Measurements from ENCODE around the gene DOHH.
"Not testable (repeated sequence)": the region's sequence is repeated elsewhere in the genome, so short reads cannot be mapped to it uniquely, and the experiment has no call there.

The DOHH gene

DNA sequence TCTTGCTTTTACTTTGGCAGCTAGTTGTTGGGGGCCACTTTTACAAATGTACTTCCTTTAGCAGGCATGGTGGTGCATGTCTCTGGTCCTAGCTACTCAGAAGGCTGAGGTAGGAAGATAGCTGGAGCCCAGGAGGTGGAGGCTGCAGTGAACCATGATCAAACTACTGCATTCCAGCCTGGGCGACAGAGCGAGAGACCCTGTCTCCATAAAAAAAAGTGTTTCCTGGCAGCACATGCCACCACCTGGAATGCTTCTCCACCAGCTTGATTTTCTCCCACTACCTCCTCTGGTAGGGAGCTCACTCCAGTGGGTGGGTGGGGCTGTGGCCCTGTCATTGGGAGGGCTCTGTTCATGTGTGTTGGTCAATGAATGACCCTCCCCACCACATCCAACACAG, 18.2 kb upstream of the DOHH start:
- no peak for DNase-seq

GRCh38 chr19:3518255-3518654, 17.8 kb upstream of the DOHH start:
- no peak for DNase-seq

GRCh38 chr19:3517638-3518037, 17.2 kb upstream of the DOHH start:
- no peak for DNase-seq

DNA sequence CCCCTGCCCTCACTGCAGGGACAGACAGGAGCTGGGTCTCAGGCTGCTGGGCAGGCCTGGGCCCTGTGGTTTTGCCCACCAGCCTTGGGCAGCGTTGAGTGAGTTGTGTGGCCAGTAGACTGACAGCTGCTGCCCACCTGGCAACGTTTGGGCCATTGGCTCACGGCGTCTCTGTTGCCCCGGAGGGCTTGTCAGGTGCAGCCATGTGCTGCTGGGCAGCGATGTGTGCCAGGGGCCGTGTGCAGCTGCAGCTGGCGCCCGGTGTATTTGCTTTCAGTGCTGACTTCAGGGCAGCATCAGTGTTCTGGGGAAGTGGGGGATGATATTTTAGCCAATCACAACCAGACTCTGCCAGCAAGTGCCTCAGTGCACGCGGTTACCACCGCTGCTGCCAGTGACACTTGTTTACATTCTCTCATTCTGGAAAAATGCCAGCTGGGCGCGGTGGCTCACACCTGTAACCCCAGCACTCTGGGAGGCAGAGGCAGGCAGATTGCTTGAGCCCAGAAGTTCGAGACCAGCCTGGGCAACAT, 16.3 kb upstream of the DOHH start:
- peak; percentile 43 for DNase-seq

DNA sequence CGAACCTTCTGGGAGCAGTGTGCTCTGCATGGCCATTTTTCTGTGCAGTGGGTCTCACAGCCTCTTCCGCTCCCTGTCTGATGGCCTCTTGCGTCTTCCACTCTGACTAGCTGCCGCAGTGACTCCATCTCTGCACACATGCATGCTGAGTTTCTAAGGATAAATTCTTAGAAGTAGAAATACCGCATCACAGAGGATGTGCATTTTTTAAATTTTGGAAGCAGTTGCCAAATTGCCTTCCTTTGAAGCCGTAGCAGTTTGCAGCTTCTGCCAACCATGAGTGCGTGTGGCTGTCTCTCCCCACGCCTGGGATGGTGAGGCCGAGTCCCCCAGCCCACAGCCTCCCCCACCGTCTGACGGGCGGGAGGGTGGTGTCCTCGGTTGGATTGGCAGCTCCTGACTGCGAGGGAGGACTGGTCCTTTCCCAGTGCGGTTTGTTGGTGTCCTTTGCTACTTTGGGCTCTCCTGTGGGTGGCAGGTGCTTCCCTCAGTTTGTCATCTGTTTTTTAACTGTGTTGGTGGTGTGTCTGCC, 15.5 kb upstream of the DOHH start:
- no peak for DNase-seq

DNA sequence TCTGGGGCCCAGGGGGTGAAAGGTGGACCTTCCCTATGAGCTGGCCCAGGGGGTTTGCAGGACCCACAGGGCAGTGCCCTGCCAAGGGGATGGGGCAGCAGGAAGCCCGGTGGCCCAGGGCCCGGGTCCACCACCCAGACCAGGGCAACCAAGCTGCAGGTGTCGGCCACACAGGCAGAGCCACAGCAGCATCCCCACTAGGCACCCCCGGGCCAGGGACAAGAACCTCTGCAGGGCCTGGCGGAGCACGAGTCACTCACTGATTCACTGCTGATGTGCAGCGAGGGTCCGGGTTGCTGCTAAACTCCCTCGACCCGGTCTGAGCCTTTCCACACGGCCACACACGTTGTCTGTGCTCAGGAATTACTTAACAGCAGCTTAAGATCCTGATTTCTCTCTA, 14.5 kb upstream of the DOHH start:
- no peak for DNase-seq

DNA sequence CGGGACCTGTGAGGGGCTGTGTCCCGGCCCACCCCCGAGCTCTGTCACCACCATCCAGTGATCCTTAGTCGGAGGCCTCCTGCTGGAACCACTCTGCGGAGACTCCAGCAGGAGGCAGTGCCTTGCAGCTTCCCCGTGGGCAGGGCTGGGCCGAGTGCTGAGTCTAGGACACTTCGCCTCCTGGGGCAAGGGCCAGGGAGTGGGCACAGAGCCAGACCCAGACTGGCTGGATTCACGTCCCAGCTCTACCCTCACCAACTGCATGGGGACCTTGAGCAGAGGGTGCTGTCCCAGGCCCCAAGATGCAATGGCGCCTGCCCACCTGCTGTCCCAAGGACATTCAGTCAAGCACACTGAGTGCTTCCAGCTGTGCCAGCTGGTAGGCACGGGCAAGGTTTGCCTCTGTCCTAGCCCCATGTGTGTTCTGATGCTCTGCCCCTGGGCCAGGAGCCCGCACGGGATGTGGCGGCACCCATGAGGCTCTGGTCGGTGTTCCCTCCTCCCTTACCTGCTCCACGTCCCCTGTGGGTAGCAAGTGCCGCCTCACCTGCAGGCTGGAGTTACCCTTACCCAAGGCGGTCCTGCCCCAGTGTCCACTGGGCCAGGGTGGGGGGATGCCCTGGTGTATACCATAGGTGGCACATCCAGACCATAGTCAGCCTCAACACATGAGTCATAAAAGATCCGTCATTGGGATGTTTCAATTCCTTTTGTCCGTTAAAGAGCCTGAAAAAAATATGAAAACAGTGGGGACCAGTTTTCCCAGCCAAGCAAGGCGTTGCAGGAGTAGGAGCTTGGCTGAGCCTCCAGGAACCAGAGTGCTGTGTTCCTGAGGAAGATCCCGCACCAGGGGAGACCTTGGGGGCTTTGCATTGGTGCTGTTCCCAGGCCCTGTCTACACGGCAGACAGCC, 13.0 kb upstream of the DOHH start:
- no peak for DNase-seq

DNA sequence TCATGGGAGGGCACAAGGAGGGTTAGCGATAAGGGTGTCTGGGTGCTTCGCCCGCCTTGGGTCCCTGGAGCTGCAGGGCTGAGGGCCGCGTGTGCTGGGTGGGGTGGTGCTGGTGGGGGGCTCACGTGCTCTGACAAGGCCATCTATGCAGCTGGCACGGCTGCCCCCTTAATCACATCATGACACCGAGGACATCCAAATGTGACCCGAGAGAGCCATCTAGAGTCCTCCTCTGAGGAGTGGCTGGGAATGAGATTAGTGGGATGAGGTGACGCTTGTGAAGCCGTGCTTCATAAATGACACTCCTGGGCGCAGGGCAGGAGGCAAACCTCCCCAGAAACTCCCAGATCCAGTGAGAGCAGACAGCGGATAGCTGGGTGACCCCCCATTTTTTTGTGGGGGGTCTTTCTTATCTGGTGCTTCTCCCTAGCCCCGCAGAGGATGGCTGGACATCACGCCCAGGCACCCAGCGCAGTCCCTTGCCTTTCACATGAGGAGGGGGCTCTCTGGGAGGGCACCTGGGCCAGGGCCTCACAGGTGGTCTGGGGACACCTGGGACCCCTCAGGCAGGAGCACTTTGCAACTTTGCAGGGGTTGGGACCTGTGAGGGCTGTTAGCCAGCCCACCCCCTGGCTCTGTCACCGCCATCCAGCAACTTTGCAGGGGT, 12.2 kb upstream of the DOHH start:
- DNase-seq, result no peak

GRCh38 chr19:3511506-3512251, 11.2 kb upstream of the DOHH start:
- no peak for DNase-seq

DNA sequence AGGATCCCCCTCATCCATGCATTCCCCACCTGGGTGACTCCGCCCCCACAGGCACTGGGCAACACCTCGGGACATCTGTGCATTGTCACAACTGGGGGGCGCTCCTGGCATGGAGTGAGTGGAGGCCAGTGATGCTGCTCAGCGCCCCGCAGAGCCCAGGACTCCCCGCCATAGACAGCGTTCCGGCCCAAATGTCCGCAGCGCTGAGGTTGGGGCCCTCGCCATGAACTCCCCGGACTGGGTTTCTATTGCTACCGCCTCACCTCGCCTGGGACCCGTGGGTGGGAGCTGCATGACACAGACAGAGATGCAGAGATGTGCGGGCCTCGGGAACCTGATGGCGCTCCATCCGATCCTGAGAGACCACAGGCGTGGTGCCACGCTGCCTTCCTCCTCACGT, 10.3 kb upstream of the DOHH start:
- no peak for DNase-seq

DNA sequence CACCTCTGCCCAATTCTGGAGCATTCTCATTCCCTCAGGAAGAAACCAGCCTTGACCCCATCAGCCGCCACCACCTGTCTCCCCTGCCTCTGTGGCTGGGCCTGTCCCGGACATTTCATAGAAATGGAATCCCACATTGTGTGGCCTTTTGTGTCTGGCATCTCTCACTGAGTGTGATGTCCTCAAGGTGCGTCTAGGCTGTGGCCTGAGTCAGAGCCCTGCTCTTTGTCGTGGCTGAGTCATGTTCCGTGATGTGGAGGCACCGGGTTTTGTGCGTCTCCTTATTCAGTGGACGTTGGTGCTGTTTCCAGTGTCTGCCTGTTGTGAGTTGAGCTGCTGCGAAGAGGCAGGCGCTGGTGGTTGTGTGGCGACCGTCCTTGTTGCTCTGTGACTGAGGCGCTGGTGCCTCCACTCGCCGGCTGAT, 9.1 kb upstream of the DOHH start:
- DNase-seq, result peak; percentile 63

- no peak for DNase-seq
Observed at GRCh38 chr19:3508771-3509535, 8.5 kb upstream of the DOHH start.

GRCh38 chr19:3508121-3508661, 7.7 kb upstream of the DOHH start:
- DNase-seq, result not testable (repeated sequence)

GRCh38 chr19:3507371-3508120, 7.1 kb upstream of the DOHH start:
- DNase-seq, result no peak

- peak; percentile 26 for DNase-seq
Observed at GRCh38 chr19:3506384-3507340, 6.2 kb upstream of the DOHH start.

DNA sequence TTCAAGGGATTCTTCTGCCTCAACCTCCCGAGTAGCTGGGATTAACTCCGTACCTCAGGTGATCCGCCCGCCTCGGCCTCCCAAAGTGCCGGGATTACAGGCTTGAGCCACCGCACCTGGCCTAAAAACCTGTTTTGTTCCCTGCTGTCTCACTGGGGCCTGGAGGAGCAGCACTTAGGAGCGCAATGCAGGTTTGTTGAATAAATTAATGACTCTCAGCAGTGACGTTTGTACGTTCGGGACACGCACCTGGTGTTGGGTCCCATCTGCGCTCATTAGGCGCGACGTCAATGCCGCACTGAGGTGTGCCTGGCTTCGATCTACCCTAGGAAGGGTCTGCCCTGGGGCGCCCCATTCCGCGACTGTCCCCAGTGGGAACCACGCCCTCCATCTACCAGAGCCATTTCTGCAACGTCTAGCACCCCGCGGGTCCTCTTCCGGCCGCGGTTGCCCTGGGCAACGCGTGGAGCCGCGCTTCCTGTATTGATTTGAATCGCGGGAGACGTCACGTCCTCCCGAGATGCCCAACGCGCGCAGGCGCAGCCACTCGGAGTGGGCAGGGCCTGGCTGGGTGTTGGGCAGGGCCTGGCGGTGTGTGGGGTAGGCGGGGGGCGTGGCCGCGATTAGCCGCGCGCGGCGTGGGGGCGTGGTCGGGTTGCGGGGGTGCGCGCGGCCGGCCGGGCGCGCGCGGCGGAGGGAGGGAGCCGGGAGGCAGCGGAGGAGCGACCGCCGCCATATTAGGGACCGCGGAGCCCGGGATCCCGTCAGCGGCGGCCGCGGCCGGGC, 5.3 kb upstream of the DOHH start, which contains the start of gene FZR1:
FZR1 (plus strand) TSS at position 714 of the 786 bp plus-strand sequence. CDS start 16,679 bp downstream, outside the sequence.
- DNase-seq, result peak; percentile 100

DNA sequence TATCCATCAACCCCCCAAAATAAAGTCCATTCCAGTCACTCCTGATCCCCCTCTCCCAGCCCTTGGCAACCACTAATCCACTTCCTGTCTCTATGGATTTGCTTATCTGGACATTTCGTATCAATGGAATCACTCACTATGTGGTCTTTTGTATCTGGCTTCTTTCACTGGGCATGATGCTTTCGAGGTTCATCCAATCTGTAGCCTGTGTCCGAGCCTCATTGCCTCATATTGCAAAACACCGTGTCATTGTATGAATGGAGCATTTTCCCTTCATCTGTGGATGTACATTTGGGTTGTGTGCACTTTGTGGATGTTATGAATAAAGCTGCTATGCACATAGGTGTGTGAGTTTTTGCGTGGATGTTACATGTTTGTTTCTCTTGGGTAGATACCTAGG, 4.3 kb upstream of the DOHH start:
- DNase-seq, result no peak

GRCh38 chr19:3503036-3503572, 2.6 kb upstream of the DOHH start:
- no peak for DNase-seq

DNA sequence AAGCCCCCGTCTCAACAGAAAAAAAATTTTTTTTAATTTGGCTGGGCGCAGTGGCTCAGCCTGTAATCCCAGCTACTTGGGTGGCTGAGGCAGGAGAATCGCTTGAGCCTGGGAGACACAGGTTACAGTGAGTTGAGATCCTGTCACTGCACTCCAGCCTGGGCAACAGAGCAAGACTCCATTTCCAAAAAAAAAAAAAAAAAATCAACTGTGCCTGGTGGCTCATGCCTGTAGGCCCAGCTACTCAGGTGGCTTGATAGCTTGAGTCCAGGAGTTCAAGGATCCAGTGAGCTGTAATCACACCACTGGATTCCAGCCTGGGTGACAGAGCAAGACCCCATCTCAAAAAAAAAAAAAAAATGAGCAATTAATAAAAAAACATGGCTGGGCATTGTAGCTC, 1.3 kb upstream of the DOHH start:
- no peak for DNase-seq

Data from stimulated activated CD4-positive, alpha-beta T cell treated with anti-CD3 and anti-CD28 coated beads, Interleukin-1b, Interleukin-23, amount 100 ng/mL, for 48 hours (primary cell).